NCI-H446 treated with DMSO at 0.1 percent for 48 hours (cell line): Measurements from ENCODE around the gene NT5C1A.

Source experiments
- DNase-seq: peaks from one replicate; lab custom pipeline; 2025; lab: John Stamatoyannopoulos, UW

NT5C1A gene

GRCh38 chr1:39689635-39690034 is 17.7 kb upstream of the NT5C1A start:
- DNase-seq: no peak

GRCh38 chr1:39689214-39689613 is 17.3 kb upstream of the NT5C1A start:
- DNase-seq: no peak

GRCh38 chr1:39688706-39689105 is 16.8 kb upstream of the NT5C1A start:
- no peak for DNase-seq

GRCh38 chr1:39687243-39687642 is 15.3 kb upstream of the NT5C1A start:
- DNase-seq: no peak

GRCh38 chr1:39685071-39685470 is 13.2 kb upstream of the NT5C1A start:
- peak; percentile 71 for DNase-seq

- no peak for DNase-seq
Observed at GRCh38 chr1:39684313-39684664, 12.4 kb upstream of the NT5C1A start.

- no peak for DNase-seq
Observed at GRCh38 chr1:39683591-39684312, 11.8 kb upstream of the NT5C1A start.

- DNase-seq: no peak
Observed at GRCh38 chr1:39681999-39682398, 10.1 kb upstream of the NT5C1A start.

GRCh38 chr1:39681294-39681693 is 9.4 kb upstream of the NT5C1A start:
- DNase-seq: no peak

GRCh38 chr1:39680751-39681150 is 8.8 kb upstream of the NT5C1A start:
- no peak for DNase-seq

GRCh38 chr1:39679821-39680220 is 7.9 kb upstream of the NT5C1A start:
- no peak for DNase-seq

- DNase-seq: no peak
Observed at GRCh38 chr1:39678889-39679288, 7.0 kb upstream of the NT5C1A start.

- DNase-seq: no peak
Observed at GRCh38 chr1:39677645-39678044, 5.7 kb upstream of the NT5C1A start.

- no peak for DNase-seq
Observed at GRCh38 chr1:39676948-39677548, 5.1 kb upstream of the NT5C1A start.

GRCh38 chr1:39675220-39675619 is 3.3 kb upstream of the NT5C1A start:
- peak; percentile 59 for DNase-seq

- no peak for DNase-seq
Observed at GRCh38 chr1:39673215-39673614, 1.3 kb upstream of the NT5C1A start.

- DNase-seq: no peak
Observed at GRCh38 chr1:39672551-39672947, 642 bp upstream of the NT5C1A start.

GRCh38 chr1:39671433-39671792 is 494 bp downstream of the NT5C1A start:
- DNase-seq: no peak

GRCh38 chr1:39670689-39671088 is 1.2 kb downstream of the NT5C1A start:
- no peak for DNase-seq

- no peak for DNase-seq
Observed at GRCh38 chr1:39668894-39669293, 3.0 kb downstream of the NT5C1A start.

GRCh38 chr1:39668111-39668510 is 3.8 kb downstream of the NT5C1A start:
- no peak for DNase-seq

- no peak for DNase-seq
Observed at GRCh38 chr1:39666772-39667171, 5.1 kb downstream of the NT5C1A start.

GRCh38 chr1:39663559-39663958 is 8.3 kb downstream of the NT5C1A start:
- DNase-seq: no peak

- no peak for DNase-seq
Observed at GRCh38 chr1:39662861-39663260, 9.0 kb downstream of the NT5C1A start.
